ENCODE results near the gene ACTR5. TPM values are rescaled to one million over a fixed set of nuclear protein-coding genes. Genes with fewer than 3 reads are reported as not detected.
A peak's percentile ranks its signal among the peaks of the same experiment; 100 is the strongest.

ACTR5 gene
- total RNA-seq, 1 donor from 2014 or later = 13.7 TPM

- Mint-ChIP-seq H3K36me3 (ENCODE audit: low read depth) (no peaks in the 10 kb centered on the region), H3K9me3 (peaks cover 3% of the 10 kb centered on the region), H3K4me1 (peaks cover 5% of the 10 kb centered on the region), H3K4me3 (no peak overlapping the region), H3K27ac (no peak overlapping the region), H3K27me3 (no peaks in the 10 kb centered on the region)
- no peak for TF ChIP-seq CTCF (IDR thresholded peaks at IDR 0.05)
- intact Hi-C loops (cut with micrococcal nuclease) = no loop called here
- no peak for DNase-seq
- CTCF ChIA-PET = no interaction called here
- no peak for ATAC-seq (ENCODE audit: low read depth)
- POLR2A ChIA-PET = interaction anchor here (0.6 kb wide), 1 partner anchor 163 kb away, joined by 3 read pairs; the partner anchor contains the start of gene DHX35
These were observed 50.9 kb downstream of the ACTR5 start for GRCh38 chr20:38799203-38799602.

GRCh38 chr20:38800882-38801281, 52.6 kb downstream of the ACTR5 start:
- Mint-ChIP-seq H3K27me3 (no peaks in the 10 kb centered on the region), H3K4me3 (no peak overlapping the region), H3K36me3 (ENCODE audit: low read depth) (no peaks in the 10 kb centered on the region), H3K9me3 (peaks cover 3% of the 10 kb centered on the region), H3K27ac (no peak overlapping the region), H3K4me1 (peaks cover 14% of the 10 kb centered on the region)
- intact Hi-C loops (cut with micrococcal nuclease) = no loop called here
- CTCF ChIA-PET = interaction anchor here (1.7 kb wide), 1 partner anchor 92 kb away, joined by 7 read pairs; no protein-coding TSS in a partner anchor
- POLR2A ChIA-PET = interaction anchor here (0.7 kb wide), 1 partner anchor 15 kb away, joined by 5 read pairs; no protein-coding TSS in a partner anchor
- DNase-seq (no peak), ATAC-seq (ENCODE audit: low read depth) (no peak)
- TF ChIP-seq CTCF (IDR thresholded peaks at IDR 0.05) = no peak

GRCh38 chr20:38804221-38804620, 56.0 kb downstream of the ACTR5 start:
- H3K4me1 Mint-ChIP-seq = peaks cover 38% of the 10 kb centered on the region
- H3K27ac Mint-ChIP-seq = peak overlapping the region; percentile 91
- peak overlapping the region; percentile 48 for H3K4me3 Mint-ChIP-seq

GRCh38 chr20:38804682-38805501, 56.6 kb downstream of the ACTR5 start:
- ATAC-seq (ENCODE audit: low read depth) (peak; percentile 59), DNase-seq (peak; percentile 56)
- peaks cover 44% of the 10 kb centered on the region for H3K4me1 Mint-ChIP-seq
- ChIA-PET CTCF (interaction anchor here (0.7 to 6.8 kb wide), 15 partner anchors 13 to 157 kb away, joined by 3 to 82 read pairs (median 5); partner anchors contain the start of genes ACTR5 and DHX35), POLR2A (interaction anchor here (0.7 to 11.9 kb wide), 23 partner anchors 11 to 1626 kb away, joined by 3 to 244 read pairs (median 8); partner anchors contain the start of genes ACTR5, DHX35, FAM83D and MROH8)
- intact Hi-C loops (cut with micrococcal nuclease) = loop anchor here (1.0 to 5.0 kb wide), 6 partner anchors 37 to 88 kb away; partner anchors contain the start of gene ACTR5
- no peak for TF ChIP-seq CTCF (IDR thresholded peaks at IDR 0.05)
- H3K9me3 Mint-ChIP-seq = no peaks in the 10 kb centered on the region
- H3K27ac Mint-ChIP-seq = peak overlapping the region; percentile 91
- H3K27me3 Mint-ChIP-seq = no peaks in the 10 kb centered on the region
- H3K4me3 Mint-ChIP-seq = peak overlapping the region; percentile 93
- peaks cover 24% of the 10 kb centered on the region for H3K36me3 Mint-ChIP-seq (ENCODE audit: low read depth)

More at GRCh38 chr20:38804221-38804620, 56.0 kb downstream of the ACTR5 start:
- Mint-ChIP-seq H3K9me3 (no peaks in the 10 kb centered on the region), H3K36me3 (ENCODE audit: low read depth) (peaks cover 18% of the 10 kb centered on the region), H3K27me3 (no peaks in the 10 kb centered on the region)
- ChIA-PET CTCF (interaction anchor here (1.6 to 6.8 kb wide), 3 partner anchors 15 to 89 kb away, joined by 6 to 82 read pairs (median 13); no protein-coding TSS in a partner anchor), POLR2A (interaction anchor here (5.0 to 11.9 kb wide), 5 partner anchors 36 to 89 kb away, joined by 82 to 244 read pairs (median 140); no protein-coding TSS in a partner anchor)
- intact Hi-C loops (cut with micrococcal nuclease) = no loop called here
- DNase-seq = no peak
- no peak for TF ChIP-seq CTCF (IDR thresholded peaks at IDR 0.05)
- no peak for ATAC-seq (ENCODE audit: low read depth)

Data from activated B cell treated with CpG ODN at 0.5 μM for 24 hours (primary cell).